Endothelial cell of umbilical vein (primary cell): ENCODE measurements around the gene EFCAB5. TPM values are rescaled to one million over a fixed set of nuclear protein-coding genes. Genes with fewer than 3 reads are reported as not detected.
"Not testable (repeated sequence)": the region's sequence is repeated elsewhere in the genome, so short reads cannot be mapped to it uniquely, and the experiment has no call there.

Experiments
- BruUV-seq: library from RNA; stranded (reverse); fragments of 400-500 nt; replicated peaks from 2 replicates; lab custom pipeline; 2021; lab: Mats Ljungman, UMichigan
- CTCF ChIA-PET: fragments of 300-600, 350-600 bp; sonication (Branson Sonifier 250); formaldehyde crosslinking; loops from one replicate; lab custom pipeline; 2021; ENCODE audit warnings: antibody characterized with exemption, inconsistent platforms; lab: Charles Lee
- POLR2A ChIA-PET: fragments of 300-600, 350-600 bp; sonication (Branson Sonifier 250); formaldehyde crosslinking; loops from one replicate; lab custom pipeline; 2021; ENCODE audit warnings: antibody characterized with exemption, inconsistent platforms; lab: Charles Lee
- DNase-seq: peaks from one replicate; pipeline ENCODE4 v3.0.0-alpha.2; 2011; ENCODE audit warnings: low read depth, low spot score
- FAIRE-seq: peaks from 2 replicates; lab custom pipeline; 2011; peaks lifted over from hg19 to GRCh38; lab: Jason Lieb, UNC
- H2AFZ ChIP-seq: 2 replicates; pipeline ENCODE4 v1.6.0; 2012; ENCODE audit warnings: low read depth, low read length, control low read depth, inconsistent platforms
- H3K27ac ChIP-seq: 2 replicates; pipeline ENCODE4 v1.5.1; 2011; ENCODE audit warnings: low read depth, mild to moderate bottlenecking, control low read depth, low read length, moderate library complexity; ENCODE audit not compliant: insufficient read depth
- H3K27me3 ChIP-seq, 2 experiments: 2 replicates each; pipeline versions ENCODE4 v1.6.0 to v1.6.1; 2011; ENCODE audit warnings: low read length in 2 of 2, mixed read lengths in 1 of 2; ENCODE audit not compliant: control insufficient read depth in 2 of 2, insufficient read depth in 2 of 2
- H3K36me3 ChIP-seq, 2 experiments: 2 replicates in 1 of 2; 3 replicates in 1 of 2; pipeline ENCODE4 v1.5.1; 2011; ENCODE audit warnings: low read length in 2 of 2, mild to moderate bottlenecking in 1 of 2, moderate library complexity in 1 of 2; ENCODE audit not compliant: control insufficient read depth in 2 of 2, insufficient read depth in 2 of 2; ENCODE audit errors: extremely low read depth in 1 of 2
- H3K4me1 ChIP-seq: 3 replicates; pipeline ENCODE4 v1.5.1; 2011; ENCODE audit warnings: mild to moderate bottlenecking, low read length; ENCODE audit not compliant: control insufficient read depth, insufficient read depth; ENCODE audit errors: extremely low read depth
- H3K4me2 ChIP-seq: 2 replicates; pipeline ENCODE4 v1.6.1; 2011; ENCODE audit warnings: low read length, control low read depth, mixed read lengths; ENCODE audit not compliant: insufficient read depth
- H3K4me3 ChIP-seq, 3 experiments: fragments of 200-600 bp in 1 of 3; sonication (generic), shearing (Covaris generic) in 1 of 3; replicated peaks in 1 of 3; 2 replicates each; pipeline ENCODE4 v1.5.1; 2011 to 2016; ENCODE audit warnings: control low read depth in 3 of 3, low read length in 3 of 3, mild to moderate bottlenecking in 2 of 3, inconsistent platforms in 1 of 3, low read depth in 1 of 3, moderate library complexity in 1 of 3; ENCODE audit not compliant: insufficient read depth in 1 of 3
- H3K79me2 ChIP-seq: 2 replicates; pipeline ENCODE4 v1.6.0; 2012; ENCODE audit warnings: low read length, inconsistent platforms; ENCODE audit not compliant: control insufficient read depth, insufficient read depth
- H3K9ac ChIP-seq: replicated peaks from 2 replicates; pipeline ENCODE3; 2011; ENCODE audit warnings: low read length, control low read depth; ENCODE audit not compliant: insufficient read depth; ENCODE audit errors: extremely low read depth
- H3K9me1 ChIP-seq: replicated peaks from 3 replicates; pipeline ENCODE4 v1.6.0; 2011; ENCODE audit warnings: mild to moderate bottlenecking, low read length; ENCODE audit not compliant: control insufficient read depth, insufficient read depth; ENCODE audit errors: extremely low read depth
- H3K9me3 ChIP-seq: replicated peaks from 2 replicates; pipeline ENCODE4 v1.5.1; 2012; ENCODE audit warnings: low read length, inconsistent platforms; ENCODE audit not compliant: control insufficient read depth, insufficient read depth
- H4K20me1 ChIP-seq: replicated peaks from 2 replicates; pipeline ENCODE3; 2011; ENCODE audit warnings: mild to moderate bottlenecking, low read length; ENCODE audit not compliant: control insufficient read depth, insufficient read depth; ENCODE audit errors: extremely low read depth
- CTCF ChIP-seq, 2 donors: IDR thresholded peaks; 1 replicate in 1 of 2; 2 replicates in 1 of 2; pipeline ENCODE4 v1.5.1; 2011; ENCODE audit warnings: low read length in 2 of 2, mild to moderate bottlenecking in 2 of 2, moderate library complexity in 2 of 2, control low read depth in 1 of 2, inconsistent platforms in 1 of 2, low read depth in 1 of 2; ENCODE audit not compliant: insufficient read depth in 1 of 2; ENCODE audit errors: extremely low read depth in 1 of 2
- EZH2 ChIP-seq: IDR thresholded peaks from 2 replicates; pipeline ENCODE4 v1.6.1; 2012; ENCODE audit warnings: borderline replicate concordance, low read depth, mild to moderate bottlenecking, moderate library complexity, low read length, inconsistent platforms; ENCODE audit not compliant: severe bottlenecking
- FOS ChIP-seq: IDR thresholded peaks from 2 replicates; pipeline ENCODE4 v1.6.1; 2011; ENCODE audit warnings: mild to moderate bottlenecking, low read length, moderate library complexity, borderline replicate concordance; ENCODE audit not compliant: insufficient read depth
- GATA2 ChIP-seq: IDR thresholded peaks from 2 replicates; pipeline ENCODE4 v1.7.0; 2011; ENCODE audit warnings: low read depth, mild to moderate bottlenecking, moderate library complexity, mixed read lengths, low read length; ENCODE audit not compliant: insufficient read length, insufficient read depth
- JUN ChIP-seq: IDR thresholded peaks from 2 replicates; pipeline ENCODE4 v1.6.1; 2011; ENCODE audit warnings: borderline replicate concordance, low read depth; ENCODE audit not compliant: insufficient read length, insufficient read depth
- MAX ChIP-seq: IDR thresholded peaks from 2 replicates; pipeline ENCODE4 v1.6.1; 2011; ENCODE audit not compliant: insufficient read depth, insufficient read length
- MYC ChIP-seq: IDR thresholded peaks from one replicate; pipeline ENCODE4 v1.6.1; 2011; ENCODE audit warnings: mild to moderate bottlenecking, low read depth, low read length
- POLR2A ChIP-seq: IDR thresholded peaks from 2 replicates; pipeline ENCODE4 v1.6.1; 2012; ENCODE audit warnings: low read depth, mild to moderate bottlenecking, control low read depth, low read length
- POLR2AphosphoS5 ChIP-seq: IDR thresholded peaks from 2 replicates; pipeline ENCODE4 v1.6.1; 2012; ENCODE audit warnings: low read depth, mild to moderate bottlenecking, control low read depth, low read length, moderate library complexity; ENCODE audit not compliant: insufficient read depth
- dilution Hi-C: fragments of 300-500 bp; cut with MboI; formaldehyde crosslinking; loops from one replicate; pipeline ENCODE4 v1.15.0; 2019; ENCODE audit warnings: low sequenced_read_pairs; ENCODE audit not compliant: extremely low pct_ligation_motif_present
- intact Hi-C: fragments of 100-400 bp; cut with micrococcal nuclease; formaldehyde crosslinking; loops from one replicate; pipeline ENCODE4 v1.10.0; 2022
- polyA plus RNA-seq, 4 experiments: library from polyadenylated mRNA; depleted of rRNA in 3 of 4; stranded (reverse) in 3 of 4; unstranded in 1 of 4; fragments of >200 nt; gene quantifications; 2 replicates each; pipeline versions ENCODE4 v1.2.1 to v1.2.3, GENCODE V29; 2011 to 2012; ENCODE audit warnings: missing spikeins in 1 of 4
- total RNA-seq: library from RNA; stranded (reverse); gene quantifications from 2 replicates; pipeline ENCODE4 v1.2.3, GENCODE V29; 2021

EFCAB5 gene
- total and polyA plus RNA-seq, 2 donors (not counting 3 experiments of a cell fraction or from before 2014, with no cell fraction given) = 0.04 to 0.40 TPM

GRCh38 chr17:30005709-30006320 lies 64.4 kb downstream of the EFCAB5 start:
- FAIRE-seq (no peak), DNase-seq (no peak)
- H3K4me1 ChIP-seq = no peaks in the 10 kb centered on the region
- no peak overlapping the region for H3K4me3 ChIP-seq
- no peaks in the 10 kb centered on the region for H3K27me3 ChIP-seq
- no peaks in the 10 kb centered on the region for H4K20me1 ChIP-seq
- H2AFZ ChIP-seq = no peak overlapping the region
- H3K9me1 ChIP-seq = no peaks in the 10 kb centered on the region
- TF ChIP-seq POLR2AphosphoS5 (no peak), MYC (no peak), GATA2 (no peak), FOS (no peak), POLR2A (no peak), JUN (no peak), MAX (no peak), CTCF (IDR thresholded peaks at IDR 0.05; ENCODE audit: extremely low read depth in 1 of 2, insufficient read depth in 1 of 2, low read depth in 1 of 2, low read length in 2 of 2) (no peak), EZH2 (no peak)
- CTCF ChIA-PET = interaction anchor here (1.6 kb wide), 1 partner anchor 74 kb away, joined by 4 read pairs; no protein-coding TSS in a partner anchor
- H3K4me2 ChIP-seq = no peak overlapping the region
- intact Hi-C loops (no loop called here), dilution Hi-C loops (no loop called here)
- no peak overlapping the region for H3K9ac ChIP-seq
- no peaks in the 10 kb centered on the region for H3K79me2 ChIP-seq
- H3K36me3 ChIP-seq = no peaks in the 10 kb centered on the region
- BruUV-seq = no TSS peak
- no peaks in the 10 kb centered on the region for H3K9me3 ChIP-seq
- POLR2A ChIA-PET = no interaction called here
- H3K27ac ChIP-seq = no peak overlapping the region

- BruUV-seq, H3K4me3 ChIP-seq, H3K4me2 ChIP-seq, H3K27ac ChIP-seq, H3K79me2 ChIP-seq, H3K9me1 ChIP-seq, FAIRE-seq, DNase-seq, H3K36me3 ChIP-seq, H4K20me1 ChIP-seq, POLR2A ChIA-PET, dilution Hi-C loops, H3K9me3 ChIP-seq, H3K27me3 ChIP-seq, H2AFZ ChIP-seq, intact Hi-C loops, H3K9ac ChIP-seq, H3K4me1 ChIP-seq: not testable (repeated sequence)
- CTCF ChIA-PET = interaction anchor here (1.2 kb wide), 2 partner anchors 50 to 81 kb away, joined by 3 to 6 read pairs; no protein-coding TSS in a partner anchor
Observed at GRCh38 chr17:30011934-30012333, 70.5 kb downstream of the EFCAB5 start.
